Fibroblast of skin of right biceps (primary cell): ENCODE data around the gene GTF2B.
"Not testable (repeated sequence)": the region's sequence is repeated elsewhere in the genome, so short reads cannot be mapped to it uniquely, and the experiment has no call there.

ENCODE experiments used
- DNase-seq: peaks from one replicate; pipeline ENCODE4 v3.0.0-alpha.2; 2013

Gene GTF2B

GRCh38 chr1:88883156-88883555 lies 8.2 kb downstream of the GTF2B start:
- no peak for DNase-seq

- not testable (repeated sequence) for DNase-seq
Observed at GRCh38 chr1:88880717-88881116, 10.7 kb downstream of the GTF2B start.

- no peak for DNase-seq
Observed at GRCh38 chr1:88878731-88879130, 12.6 kb downstream of the GTF2B start.

- no peak for DNase-seq
Observed at GRCh38 chr1:88877911-88878310, 13.5 kb downstream of the GTF2B start.

GRCh38 chr1:88877382-88877825 lies 14.0 kb downstream of the GTF2B start:
- DNase-seq: peak; percentile 43

GRCh38 chr1:88876573-88877365 lies 14.6 kb downstream of the GTF2B start:
- peak; percentile 15 for DNase-seq

DNA sequence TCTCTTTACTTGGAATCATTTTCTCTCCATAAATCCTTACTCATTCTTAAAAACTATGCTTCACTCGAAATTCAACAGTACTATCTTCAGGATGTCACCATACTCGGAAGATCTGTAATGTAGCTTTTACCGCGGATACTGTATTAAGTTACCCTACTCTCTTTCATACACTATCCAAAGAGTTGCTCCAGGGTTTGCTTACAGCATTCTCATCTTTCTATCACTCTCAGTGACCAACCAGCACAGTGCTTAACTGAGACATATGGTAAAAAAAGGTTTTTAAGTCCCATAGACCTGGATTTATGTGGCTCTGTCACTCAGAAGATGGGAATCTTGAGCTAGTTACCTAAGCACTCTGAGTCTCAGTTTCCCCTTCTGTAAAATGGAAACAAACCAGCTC lies 15.8 kb downstream of the GTF2B start:
- DNase-seq: no peak

- no peak for DNase-seq
Observed at GRCh38 chr1:88873737-88874349, 17.5 kb downstream of the GTF2B start.

DNA sequence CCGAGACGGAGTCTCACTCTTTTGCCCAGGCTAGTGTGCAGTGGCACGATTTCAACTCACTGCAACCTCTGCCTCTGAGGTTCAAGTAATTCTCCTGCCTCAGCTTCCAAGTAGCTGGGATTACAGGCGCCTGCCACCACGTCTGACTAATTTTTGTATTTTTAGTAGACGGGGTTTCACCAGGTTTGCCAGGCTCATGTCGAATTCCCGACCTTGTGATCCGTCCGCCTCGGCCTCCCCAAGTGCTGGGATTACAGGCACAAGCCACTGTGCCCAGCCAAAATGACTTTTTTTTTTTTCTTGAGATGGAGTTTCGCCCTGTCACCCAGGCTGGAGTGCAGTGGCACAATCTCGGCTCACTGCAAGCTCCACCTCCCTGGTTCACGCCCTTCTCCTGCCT lies 21.7 kb downstream of the GTF2B start:
- DNase-seq: not testable (repeated sequence)

DNA sequence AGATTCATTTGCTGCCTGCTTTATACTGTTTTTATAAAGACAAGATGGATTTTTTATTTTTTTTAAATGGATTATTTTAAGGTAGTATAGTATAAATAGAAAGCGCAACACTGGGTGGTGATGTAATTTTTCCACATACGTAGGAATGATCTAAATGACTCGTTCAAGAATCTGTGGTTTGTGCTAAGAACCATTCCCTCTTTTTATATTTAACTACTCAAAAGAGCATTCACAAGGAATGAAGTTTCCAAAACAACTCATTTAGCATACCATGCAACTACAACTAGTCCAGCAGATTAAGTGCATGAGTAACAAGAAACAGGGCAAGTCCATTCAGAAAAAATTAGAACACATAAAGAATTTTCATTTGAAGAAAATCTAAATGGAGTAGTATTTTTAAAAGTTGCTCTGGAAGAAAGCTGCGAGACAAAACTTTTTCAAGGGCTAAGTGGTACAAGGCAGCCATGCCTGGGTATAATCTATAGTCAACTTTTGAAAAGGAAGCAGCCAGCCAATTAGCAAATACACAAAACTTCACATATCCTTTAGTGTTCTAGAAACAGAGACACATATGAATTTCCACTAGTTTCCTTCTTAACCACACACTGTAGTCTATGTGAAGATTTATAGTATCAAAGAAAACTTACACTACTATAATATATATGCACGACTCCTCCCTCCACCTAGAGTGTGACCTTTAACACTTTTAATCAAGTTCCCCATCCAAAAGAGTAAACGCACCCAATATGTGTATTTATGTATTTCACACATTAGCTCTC lies 23.4 kb downstream of the GTF2B start:
- DNase-seq: peak; percentile 81

DNA sequence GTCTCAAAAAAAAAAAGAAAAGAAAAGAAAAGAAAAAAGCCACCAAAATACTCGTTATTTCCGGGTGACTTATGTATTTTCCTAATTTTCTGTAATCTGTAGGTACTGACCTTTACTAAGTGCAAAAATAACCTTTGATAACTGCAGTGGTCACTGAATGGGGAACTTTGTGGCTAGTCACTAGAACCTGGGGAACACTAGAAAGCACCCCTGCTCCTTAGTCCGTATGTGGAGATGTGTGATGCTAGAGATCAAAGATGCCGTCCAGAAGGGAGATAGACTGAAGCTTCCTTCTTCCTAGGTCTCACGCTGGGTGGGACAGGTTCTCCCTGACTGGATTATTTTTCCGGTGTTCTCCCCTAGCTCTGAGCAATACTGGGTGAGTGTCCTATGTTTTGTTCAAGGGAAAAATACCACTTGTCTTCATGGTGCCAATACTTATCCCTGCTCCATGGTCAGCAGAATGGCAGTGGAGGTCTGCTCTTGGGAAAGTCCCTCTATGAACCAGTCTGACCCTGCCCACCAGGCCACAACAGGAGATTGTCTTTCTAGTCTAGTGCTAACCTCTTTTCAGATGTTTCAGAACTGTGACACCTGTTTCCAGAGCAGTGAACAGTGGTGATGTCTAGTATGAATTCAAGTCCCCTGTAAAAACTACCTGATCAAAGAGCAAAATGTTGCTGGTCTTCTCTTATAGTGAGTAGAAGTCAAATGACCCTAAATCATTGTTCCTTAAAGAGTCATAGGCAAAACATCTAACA lies 39.9 kb downstream of the GTF2B start:
- no peak for DNase-seq

GRCh38 chr1:88847643-88848042 lies 43.7 kb downstream of the GTF2B start:
- DNase-seq: no peak

DNA sequence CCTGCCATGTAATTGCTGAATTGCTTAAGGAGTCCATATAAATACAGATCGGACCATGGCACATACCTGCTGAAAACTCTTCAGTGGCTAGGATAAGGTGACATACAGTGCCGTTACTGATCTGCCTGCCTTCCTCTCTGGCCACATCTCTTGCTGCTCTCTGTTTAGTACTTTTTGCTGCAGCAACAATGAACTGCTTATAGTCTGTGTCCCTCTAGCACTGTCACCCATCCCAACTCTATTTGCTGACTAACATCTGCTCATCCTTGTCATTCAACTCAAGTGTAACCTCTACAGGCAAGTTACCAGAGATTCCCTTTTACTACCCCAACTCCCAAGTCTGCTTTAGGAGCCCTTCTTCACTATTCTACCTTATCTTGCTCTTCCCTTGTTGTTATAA lies 65.6 kb downstream of the GTF2B start:
- DNase-seq: no peak

DNA sequence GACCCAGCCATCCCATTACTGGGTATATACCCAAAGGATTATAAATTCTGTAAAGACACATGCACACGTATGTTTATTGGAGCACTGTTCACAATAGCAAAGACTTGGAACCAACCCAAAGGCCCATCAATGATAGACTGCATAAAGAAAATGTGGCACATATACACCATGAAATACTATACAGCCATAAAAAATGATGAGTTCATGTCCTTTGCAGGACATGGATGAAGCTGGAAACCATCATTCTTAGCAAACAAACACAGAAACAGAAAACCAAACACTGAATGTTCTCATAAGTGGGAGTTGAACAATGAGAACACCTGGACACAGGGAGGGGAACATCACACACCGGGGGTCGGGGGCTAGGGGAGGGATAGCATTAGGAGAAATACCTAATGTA lies 71.7 kb downstream of the GTF2B start:
- not testable (repeated sequence) for DNase-seq

DNA sequence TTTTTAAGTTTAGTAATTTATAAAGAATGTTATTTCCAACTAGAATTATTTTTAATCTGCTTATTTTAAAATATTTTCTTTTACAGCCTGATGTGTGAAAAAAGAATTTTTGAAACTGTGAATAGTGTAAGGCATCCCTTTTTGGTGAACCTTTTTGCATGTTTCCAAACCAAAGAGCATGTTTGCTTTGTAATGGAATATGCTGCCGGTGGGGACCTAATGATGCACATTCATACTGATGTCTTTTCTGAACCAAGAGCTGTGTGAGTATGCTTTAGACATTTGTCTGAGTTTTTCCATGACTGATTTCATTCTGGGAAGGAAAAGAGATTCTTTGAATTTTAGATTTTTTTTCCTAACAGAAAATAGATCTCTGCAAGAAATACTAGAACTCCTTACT lies 77.9 kb downstream of the GTF2B start:
- no peak for DNase-seq

DNA sequence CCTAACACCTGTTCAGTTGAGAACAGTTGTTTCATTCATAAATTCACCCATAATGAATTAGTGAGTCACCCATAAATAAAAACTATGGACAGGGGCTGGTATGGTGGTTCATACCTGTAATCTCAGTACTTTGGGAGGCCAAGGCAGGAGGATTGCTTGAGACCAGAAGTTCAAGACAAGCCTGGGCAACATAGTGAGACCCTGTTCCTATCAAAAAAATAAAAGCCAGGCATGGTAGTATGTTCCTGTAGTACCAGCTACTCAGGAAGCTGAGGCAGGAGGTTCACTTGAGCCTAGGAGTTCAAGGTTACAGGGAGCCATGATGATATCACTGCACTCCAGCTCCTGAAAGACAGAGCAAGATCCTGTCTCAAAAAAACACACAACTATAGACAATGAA lies 79.0 kb downstream of the GTF2B start:
- DNase-seq: no peak

GRCh38 chr1:88803444-88803843 lies 87.9 kb downstream of the GTF2B start:
- DNase-seq: no peak

- DNase-seq: peak; percentile 78
Observed at GRCh38 chr1:88802950-88803349, 88.4 kb downstream of the GTF2B start.
